ENCODE data around the gene NUP54.

NUP54 gene

GRCh38 chr4:76067652-76068286 is 80.4 kb downstream of the NUP54 start:
- Histone ChIP-seq H4K20me1 (ENCODE audit: control insufficient read depth, insufficient read depth, low read depth, low read length) (no peaks in the 10 kb centered on the region), H3K4me3 (ENCODE audit: low read length) (no peak overlapping the region), H3K4me2 (ENCODE audit: low read length) (no peak overlapping the region), H3K27ac (ENCODE audit: low read depth, low read length) (no peak overlapping the region), H3K4me1 (ENCODE audit: control insufficient read depth, low read length) (no peaks in the 10 kb centered on the region), H3K9me3 (ENCODE audit: control insufficient read depth, insufficient read depth, low read length) (no peaks in the 10 kb centered on the region), H3K79me2 (ENCODE audit: control insufficient read depth, low read length) (no peaks in the 10 kb centered on the region), H3F3A (ENCODE audit: control insufficient read depth, insufficient read depth) (no peaks in the 10 kb centered on the region), H3K27me3 (ENCODE audit: control insufficient read depth, low read length) (no peaks in the 10 kb centered on the region), H3K9me2 (replicated peaks; ENCODE audit: control insufficient read depth, low read length) (no peaks in the 10 kb centered on the region), H3K36me3 (ENCODE audit: control insufficient read depth, low read length) (no peaks in the 10 kb centered on the region)
- no peak for TF ChIP-seq EZH2phosphoT487 (IDR thresholded peaks at IDR 0.05; ENCODE audit: borderline replicate concordance, low read length)
- TF ChIP-seq CTCF (IDR thresholded peaks at IDR 0.05; ENCODE audit: low read depth, low read length, poor library complexity, severe bottlenecking) = peak; percentile 75

- no peaks in the 10 kb centered on the region for H3F3A ChIP-seq (ENCODE audit: control insufficient read depth, insufficient read depth)
- TF ChIP-seq CTCF (IDR thresholded peaks at IDR 0.05; ENCODE audit: low read depth, low read length, poor library complexity, severe bottlenecking) (no peak), EZH2phosphoT487 (IDR thresholded peaks at IDR 0.05; ENCODE audit: borderline replicate concordance, low read length) (no peak)
- H4K20me1 ChIP-seq (ENCODE audit: control insufficient read depth, insufficient read depth, low read depth, low read length) = no peaks in the 10 kb centered on the region
- H3K9me2 ChIP-seq (replicated peaks; ENCODE audit: control insufficient read depth, low read length) = no peaks in the 10 kb centered on the region
- no peak overlapping the region for H3K27ac ChIP-seq (ENCODE audit: low read depth, low read length)
- H3K36me3 ChIP-seq (ENCODE audit: control insufficient read depth, low read length) = no peaks in the 10 kb centered on the region
- no peaks in the 10 kb centered on the region for H3K27me3 ChIP-seq (ENCODE audit: control insufficient read depth, low read length)
- no peaks in the 10 kb centered on the region for H3K79me2 ChIP-seq (ENCODE audit: control insufficient read depth, low read length)
- no peaks in the 10 kb centered on the region for H3K4me1 ChIP-seq (ENCODE audit: control insufficient read depth, low read length)
- H3K4me2 ChIP-seq (ENCODE audit: low read length) = no peak overlapping the region
- no peaks in the 10 kb centered on the region for H3K9me3 ChIP-seq (ENCODE audit: control insufficient read depth, insufficient read depth, low read length)
- H3K4me3 ChIP-seq (ENCODE audit: low read length) = no peak overlapping the region
Measured at GRCh38 chr4:76066546-76066945, 81.7 kb downstream of the NUP54 start.

Data from DOHH2 (cell line).